NCI-H1417 treated with DMSO at 0.1 percent for 48 hours (cell line): ENCODE data around the gene RADX.

Experiments used
- DNase-seq: peaks from one replicate; lab custom pipeline; 2025; lab: John Stamatoyannopoulos, UW

Gene RADX

GRCh38 chrX:106692425-106693065 is 80.8 kb downstream of the RADX start:
- DNase-seq = no peak

- no peak for DNase-seq
Measured at GRCh38 chrX:106696502-106696901, 84.7 kb downstream of the RADX start.

GRCh38 chrX:106698693-106699092 is 86.9 kb downstream of the RADX start:
- DNase-seq = no peak

- DNase-seq = no peak
Measured at GRCh38 chrX:106702636-106703035, 90.9 kb downstream of the RADX start.

- no peak for DNase-seq
Measured at GRCh38 chrX:106706466-106706865, 94.7 kb downstream of the RADX start.

- no peak for DNase-seq
Measured at GRCh38 chrX:106707771-106708454, 96.1 kb downstream of the RADX start.

GRCh38 chrX:106710771-106711170 is 99.0 kb downstream of the RADX start:
- DNase-seq = no peak

GRCh38 chrX:106711375-106711774 is 99.6 kb downstream of the RADX start:
- DNase-seq = no peak

GRCh38 chrX:106716004-106716403 is 104.2 kb downstream of the RADX start:
- no peak for DNase-seq

GRCh38 chrX:106716463-106716862 is 104.7 kb downstream of the RADX start:
- no peak for DNase-seq

GRCh38 chrX:106718709-106719108 is 106.9 kb downstream of the RADX start:
- DNase-seq = no peak

- DNase-seq = no peak
Measured at GRCh38 chrX:106725931-106726330, 114.2 kb downstream of the RADX start.

- DNase-seq = peak; percentile 4
Measured at GRCh38 chrX:106726485-106727437, 115.0 kb downstream of the RADX start, which contains the start of gene RNF128. Gene RNF128 (plus strand): TSS chrX:106726701. CDS start chrX:106726914, 213 bp downstream.

GRCh38 chrX:106728337-106728736 is 116.6 kb downstream of the RADX start:
- DNase-seq = no peak
